DND-41 (cell line): ENCODE results near the gene STMN1.

Experiments
- EZH2 ChIP-seq: IDR thresholded peaks from 3 replicates; pipeline ENCODE4 v1.6.1; 2012; ENCODE audit warnings: borderline replicate concordance, low read depth, mild to moderate bottlenecking, moderate library complexity, low read length, inconsistent platforms; ENCODE audit not compliant: severe bottlenecking
- TF ChIP-seq, protein P1 (sequence below): IDR thresholded peaks from 2 replicates; pipeline ENCODE4 v1.5.1; 2012; ENCODE audit warnings: borderline replicate concordance, low read length, moderate library complexity, mild to moderate bottlenecking; ENCODE audit not compliant: poor library complexity, severe bottlenecking; ENCODE audit errors: extremely low read depth

- TF ChIP-seq, protein P1, sequence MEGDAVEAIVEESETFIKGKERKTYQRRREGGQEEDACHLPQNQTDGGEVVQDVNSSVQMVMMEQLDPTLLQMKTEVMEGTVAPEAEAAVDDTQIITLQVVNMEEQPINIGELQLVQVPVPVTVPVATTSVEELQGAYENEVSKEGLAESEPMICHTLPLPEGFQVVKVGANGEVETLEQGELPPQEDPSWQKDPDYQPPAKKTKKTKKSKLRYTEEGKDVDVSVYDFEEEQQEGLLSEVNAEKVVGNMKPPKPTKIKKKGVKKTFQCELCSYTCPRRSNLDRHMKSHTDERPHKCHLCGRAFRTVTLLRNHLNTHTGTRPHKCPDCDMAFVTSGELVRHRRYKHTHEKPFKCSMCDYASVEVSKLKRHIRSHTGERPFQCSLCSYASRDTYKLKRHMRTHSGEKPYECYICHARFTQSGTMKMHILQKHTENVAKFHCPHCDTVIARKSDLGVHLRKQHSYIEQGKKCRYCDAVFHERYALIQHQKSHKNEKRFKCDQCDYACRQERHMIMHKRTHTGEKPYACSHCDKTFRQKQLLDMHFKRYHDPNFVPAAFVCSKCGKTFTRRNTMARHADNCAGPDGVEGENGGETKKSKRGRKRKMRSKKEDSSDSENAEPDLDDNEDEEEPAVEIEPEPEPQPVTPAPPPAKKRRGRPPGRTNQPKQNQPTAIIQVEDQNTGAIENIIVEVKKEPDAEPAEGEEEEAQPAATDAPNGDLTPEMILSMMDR, result no peak
- TF ChIP-seq EZH2, result no peak
Measured at GRCh38 chr1:25933479-25934365, 27.5 kb upstream of the STMN1 start.
